Uterus (tissue), 2 donors: ENCODE data around the gene KLK5.

Source experiments
- POLR2A ChIP-seq, 2 donors: fragments of 450-650 bp; IDR thresholded peaks; one replicate each; pipeline ENCODE4 v1.6.1; 2016; ENCODE audit warnings: antibody characterized with exemption in 2 of 2, mild to moderate bottlenecking in 1 of 2, moderate library complexity in 1 of 2
- TF ChIP-seq, protein P1 (sequence below), 4 experiments: fragments of 200-600 bp in 2 of 4; fragments of 450-650 bp in 2 of 4; sonication (generic) in 2 of 4; IDR thresholded peaks; one replicate each; pipeline ENCODE4 v1.5.1; 2016 to 2019; ENCODE audit warnings: antibody characterized with exemption in 4 of 4, mild to moderate bottlenecking in 2 of 4, moderate library complexity in 1 of 4

DNA sequence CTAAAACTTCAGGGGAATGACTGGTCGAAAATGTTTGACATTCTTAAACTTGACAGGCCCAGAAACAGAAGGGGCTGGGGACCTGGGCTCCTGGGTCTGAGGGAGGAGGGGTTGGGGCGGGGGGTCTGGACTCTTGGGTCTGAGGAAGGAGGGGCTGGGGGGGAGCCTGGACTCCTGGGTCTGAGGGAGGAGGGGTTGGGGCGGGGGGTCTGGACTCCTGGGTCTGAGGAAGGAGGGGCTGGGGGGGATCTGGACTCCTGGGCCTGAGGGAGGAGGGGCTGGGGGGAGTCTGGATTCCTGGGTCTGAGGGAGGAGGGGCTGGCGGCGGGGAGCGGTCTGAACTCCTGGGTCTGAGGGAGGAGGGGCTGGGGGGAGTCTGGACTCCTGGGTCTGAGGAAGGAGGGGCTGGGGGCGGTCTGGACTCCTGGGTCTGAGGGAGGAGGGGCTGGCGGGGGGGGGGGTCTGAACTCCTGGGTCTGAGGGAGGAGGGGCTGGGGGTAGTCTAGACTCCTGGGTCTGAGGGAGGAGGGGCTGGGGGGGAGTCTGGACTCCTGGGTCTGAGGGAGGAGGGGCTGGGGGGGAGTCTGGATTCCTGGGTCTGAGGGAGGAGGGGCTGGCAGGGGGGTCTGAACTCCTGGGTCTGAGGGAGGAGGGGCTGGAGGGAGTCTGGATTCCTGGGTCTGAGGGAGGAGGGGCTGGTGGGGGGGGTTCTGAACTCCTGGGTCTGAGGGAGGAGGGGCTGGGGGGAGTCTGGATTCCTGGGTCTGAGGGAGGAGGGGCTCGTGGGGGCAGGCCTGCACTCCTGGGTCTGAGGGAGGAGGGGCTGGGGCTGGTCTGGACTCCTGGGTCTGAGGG lies 22.1 kb upstream of the KLK5 start:
- TF ChIP-seq, protein P1, sequence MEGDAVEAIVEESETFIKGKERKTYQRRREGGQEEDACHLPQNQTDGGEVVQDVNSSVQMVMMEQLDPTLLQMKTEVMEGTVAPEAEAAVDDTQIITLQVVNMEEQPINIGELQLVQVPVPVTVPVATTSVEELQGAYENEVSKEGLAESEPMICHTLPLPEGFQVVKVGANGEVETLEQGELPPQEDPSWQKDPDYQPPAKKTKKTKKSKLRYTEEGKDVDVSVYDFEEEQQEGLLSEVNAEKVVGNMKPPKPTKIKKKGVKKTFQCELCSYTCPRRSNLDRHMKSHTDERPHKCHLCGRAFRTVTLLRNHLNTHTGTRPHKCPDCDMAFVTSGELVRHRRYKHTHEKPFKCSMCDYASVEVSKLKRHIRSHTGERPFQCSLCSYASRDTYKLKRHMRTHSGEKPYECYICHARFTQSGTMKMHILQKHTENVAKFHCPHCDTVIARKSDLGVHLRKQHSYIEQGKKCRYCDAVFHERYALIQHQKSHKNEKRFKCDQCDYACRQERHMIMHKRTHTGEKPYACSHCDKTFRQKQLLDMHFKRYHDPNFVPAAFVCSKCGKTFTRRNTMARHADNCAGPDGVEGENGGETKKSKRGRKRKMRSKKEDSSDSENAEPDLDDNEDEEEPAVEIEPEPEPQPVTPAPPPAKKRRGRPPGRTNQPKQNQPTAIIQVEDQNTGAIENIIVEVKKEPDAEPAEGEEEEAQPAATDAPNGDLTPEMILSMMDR (IDR thresholded peaks at IDR 0.05): no peak
- no peak for TF ChIP-seq POLR2A (IDR thresholded peaks at IDR 0.05)
